ENCODE data around the gene ORAI2. TPM values are rescaled to one million over a fixed set of nuclear protein-coding genes. Genes with fewer than 3 reads are reported as not detected.
A peak's percentile ranks its signal among the peaks of the same experiment; 100 is the strongest.
"Not testable (repeated sequence)": the region's sequence is repeated elsewhere in the genome, so short reads cannot be mapped to it uniquely, and the experiment has no call there.

Gene ORAI2
- total and polyA plus RNA-seq, 3 experiments from 2014 or later: 47.7 to 68.9 (median 66.9) TPM

GRCh38 chr7:102395873-102396709 lies 37.3 kb upstream of the ORAI2 start, which contains the start of gene PRKRIP1:
TSS of gene PRKRIP1 (plus strand) at chr7:102396363. CDS start at chr7:102396412, 49 bp downstream.
- Mint-ChIP-seq H3K27me3 (no peaks in the 10 kb centered on the region), H3K36me3 (peaks cover 0 to 52% (median 11%) of the 10 kb centered on the region in 3 donors), H3K4me1 (peaks cover 19 to 29% (median 25%) of the 10 kb centered on the region in 3 donors), H3K9me3 (no peaks in the 10 kb centered on the region), H3K27ac (peak within 1 kb of the TSS; percentile 91 to 99 (median 98)), H3K4me3 (peak within 1 kb of the TSS; percentile 87 to 98 (median 97))
- Histone ChIP-seq H3K9me3 (ENCODE audit: low read length) (no peaks in the 10 kb centered on the region), H3K27ac (ENCODE audit: low read depth, low read length) (peak within 1 kb of the TSS; percentile 81), H3K36me3 (ENCODE audit: insufficient read depth, low read length) (peaks cover 10% of the 10 kb centered on the region), H3K4me3 (ENCODE audit: low read length) (peak within 1 kb of the TSS; percentile 95), H3K4me1 (ENCODE audit: insufficient read depth, low read length) (peaks cover 16% of the 10 kb centered on the region), H3K27me3 (ENCODE audit: insufficient read depth, low read length, poor library complexity, severe bottlenecking) (no peaks in the 10 kb centered on the region)
- DNase-seq: peak; percentile 79 to 93 (median 87)
- ChIA-PET POLR2A (interaction anchor here (0.7 to 2.0 kb wide), 5 partner anchors 9 to 68 kb away, joined by 3 to 5 read pairs (median 3); no protein-coding TSS in a partner anchor), CTCF (interaction anchor here (1.8 to 2.0 kb wide), 3 partner anchors 9 to 55 kb away, joined by 6 to 11 read pairs (median 10); no protein-coding TSS in a partner anchor)

- Mint-ChIP-seq H3K27ac (peak overlapping the region; percentile 91 to 99 (median 98)), H3K36me3 (peaks cover 0 to 56% (median 11%) of the 10 kb centered on the region in 3 donors), H3K4me3 (peak overlapping the region; percentile 87 to 98 (median 97)), H3K4me1 (peaks cover 19 to 29% (median 25%) of the 10 kb centered on the region in 3 donors), H3K27me3 (no peaks in the 10 kb centered on the region), H3K9me3 (no peaks in the 10 kb centered on the region)
- Histone ChIP-seq H3K27ac (ENCODE audit: low read depth, low read length) (peak overlapping the region; percentile 81), H3K4me3 (ENCODE audit: low read length) (peak overlapping the region; percentile 95), H3K36me3 (ENCODE audit: insufficient read depth, low read length) (peaks cover 10% of the 10 kb centered on the region), H3K27me3 (ENCODE audit: insufficient read depth, low read length, poor library complexity, severe bottlenecking) (no peaks in the 10 kb centered on the region), H3K9me3 (ENCODE audit: low read length) (no peaks in the 10 kb centered on the region), H3K4me1 (ENCODE audit: insufficient read depth, low read length) (peaks cover 16% of the 10 kb centered on the region)
- DNase-seq: no peak
- POLR2A ChIA-PET: interaction anchor here (1.0 to 2.0 kb wide), 2 partner anchors 19 to 67 kb away, joined by 3 to 5 read pairs; no protein-coding TSS in a partner anchor
- CTCF ChIA-PET: interaction anchor here (1.8 to 2.0 kb wide), 3 partner anchors 9 to 54 kb away, joined by 6 to 11 read pairs (median 10); no protein-coding TSS in a partner anchor
Observed at GRCh38 chr7:102396710-102397019, 36.7 kb upstream of the ORAI2 start.

- Histone ChIP-seq H3K4me3 (ENCODE audit: low read length) (no peak overlapping the region), H3K36me3 (ENCODE audit: insufficient read depth, low read length) (peaks cover 15% of the 10 kb centered on the region), H3K9me3 (ENCODE audit: low read length) (no peaks in the 10 kb centered on the region), H3K4me1 (ENCODE audit: insufficient read depth, low read length) (peaks cover 16% of the 10 kb centered on the region), H3K27me3 (ENCODE audit: insufficient read depth, low read length, poor library complexity, severe bottlenecking) (no peaks in the 10 kb centered on the region), H3K27ac (ENCODE audit: low read depth, low read length) (no peak overlapping the region)
- no peaks in the 10 kb centered on the region for H3K27me3 Mint-ChIP-seq
- CTCF ChIA-PET: interaction anchor here (0.8 kb wide), 1 partner anchor 35 kb away, joined by 3 read pairs; the partner anchor contains the start of gene ORAI2
- peaks cover 19 to 29% (median 25%) of the 10 kb centered on the region in 3 donors for H3K4me1 Mint-ChIP-seq
- H3K9me3 Mint-ChIP-seq: no peaks in the 10 kb centered on the region
- peak overlapping the region in 2 of 7 donors; percentile 18 to 27 for H3K4me3 Mint-ChIP-seq
- H3K36me3 Mint-ChIP-seq: peaks cover 0 to 66% (median 20%) of the 10 kb centered on the region in 3 donors
- POLR2A ChIA-PET: no interaction called here
- no peak for DNase-seq
- no peak overlapping the region for H3K27ac Mint-ChIP-seq
Observed at GRCh38 chr7:102398543-102398942, 34.8 kb upstream of the ORAI2 start.

GRCh38 chr7:102400360-102400759 lies 33.0 kb upstream of the ORAI2 start:
- H3K27me3 ChIP-seq (ENCODE audit: insufficient read depth, low read length, poor library complexity, severe bottlenecking): no peaks in the 10 kb centered on the region
- Mint-ChIP-seq H3K27me3 (no peaks in the 10 kb centered on the region), H3K4me1 (peaks cover 25 to 39% (median 34%) of the 10 kb centered on the region in 3 donors), H3K27ac (peak overlapping the region in 1 of 8 donors; percentile 83), H3K36me3 (peaks cover 0 to 79% (median 20%) of the 10 kb centered on the region in 3 donors), H3K9me3 (no peaks in the 10 kb centered on the region), H3K4me3 (no peak overlapping the region)
- peaks cover 25% of the 10 kb centered on the region for H3K4me1 ChIP-seq (ENCODE audit: insufficient read depth, low read length)
- ChIA-PET POLR2A (no interaction called here), CTCF (interaction anchor here (1.2 kb wide), 1 partner anchor 15 kb away, joined by 3 read pairs; no protein-coding TSS in a partner anchor)
- H3K9me3 ChIP-seq (ENCODE audit: low read length): no peaks in the 10 kb centered on the region
- peaks cover 32% of the 10 kb centered on the region for H3K36me3 ChIP-seq (ENCODE audit: insufficient read depth, low read length)
- no peak overlapping the region for H3K4me3 ChIP-seq (ENCODE audit: low read length)
- DNase-seq: no peak
- H3K27ac ChIP-seq (ENCODE audit: low read depth, low read length): no peak overlapping the region

GRCh38 chr7:102403563-102403962 lies 29.8 kb upstream of the ORAI2 start:
- DNase-seq: no peak
- Histone ChIP-seq H3K27ac (ENCODE audit: low read depth, low read length) (no peak overlapping the region), H3K4me1 (ENCODE audit: insufficient read depth, low read length) (peaks cover 10% of the 10 kb centered on the region), H3K27me3 (ENCODE audit: insufficient read depth, low read length, poor library complexity, severe bottlenecking) (no peaks in the 10 kb centered on the region), H3K9me3 (ENCODE audit: low read length) (no peaks in the 10 kb centered on the region), H3K4me3 (ENCODE audit: low read length) (no peak overlapping the region), H3K36me3 (ENCODE audit: insufficient read depth, low read length) (peaks cover 55% of the 10 kb centered on the region)
- no peaks in the 10 kb centered on the region for H3K27me3 Mint-ChIP-seq
- peak overlapping the region in 2 of 8 donors; percentile 65 to 98 for H3K27ac Mint-ChIP-seq
- POLR2A ChIA-PET: no interaction called here
- no peaks in the 10 kb centered on the region for H3K9me3 Mint-ChIP-seq
- peaks cover 6 to 11% (median 9%) of the 10 kb centered on the region in 3 donors for H3K4me1 Mint-ChIP-seq
- CTCF ChIA-PET: interaction anchor here (1.6 to 3.1 kb wide), 5 partner anchors 12 to 64 kb away, joined by 6 to 19 read pairs (median 14); partner anchors contain the start of gene ORAI2
- H3K4me3 Mint-ChIP-seq: no peak overlapping the region
- peaks cover 8 to 94% (median 33%) of the 10 kb centered on the region in 3 donors for H3K36me3 Mint-ChIP-seq

- Histone ChIP-seq H3K27ac (ENCODE audit: low read depth, low read length) (no peak overlapping the region), H3K36me3 (ENCODE audit: insufficient read depth, low read length) (peaks cover 48% of the 10 kb centered on the region), H3K9me3 (ENCODE audit: low read length) (no peaks in the 10 kb centered on the region), H3K27me3 (ENCODE audit: insufficient read depth, low read length, poor library complexity, severe bottlenecking) (no peaks in the 10 kb centered on the region), H3K4me3 (ENCODE audit: low read length) (no peak overlapping the region), H3K4me1 (ENCODE audit: insufficient read depth, low read length) (peaks cover 10% of the 10 kb centered on the region)
- DNase-seq: peak; percentile 32 to 70 (median 67)
- H3K27me3 Mint-ChIP-seq: no peaks in the 10 kb centered on the region
- H3K9me3 Mint-ChIP-seq: no peaks in the 10 kb centered on the region
- peak overlapping the region in 6 of 8 donors; percentile 35 to 98 (median 60) for H3K27ac Mint-ChIP-seq
- CTCF ChIA-PET: interaction anchor here (0.6 to 3.1 kb wide), 18 partner anchors 8 to 63 kb away, joined by 3 to 19 read pairs (median 6); partner anchors contain the start of genes ORAI2 and PRKRIP1
- H3K4me3 Mint-ChIP-seq: peak overlapping the region in 1 of 7 donors; percentile 47
- peaks cover 6 to 11% (median 9%) of the 10 kb centered on the region in 3 donors for H3K4me1 Mint-ChIP-seq
- peaks cover 11 to 92% (median 34%) of the 10 kb centered on the region in 3 donors for H3K36me3 Mint-ChIP-seq
- POLR2A ChIA-PET: interaction anchor here (0.5 to 1.1 kb wide), 3 partner anchors 8 to 21 kb away, joined by 3 to 5 read pairs (median 4); partner anchors contain the start of gene PRKRIP1
Observed at GRCh38 chr7:102404005-102404861, 29.1 kb upstream of the ORAI2 start.

- H3K27me3 Mint-ChIP-seq; H3K4me3 Mint-ChIP-seq; H3K9me3 ChIP-seq (ENCODE audit: low read length); H3K4me3 ChIP-seq (ENCODE audit: low read length); H3K27me3 ChIP-seq (ENCODE audit: insufficient read depth, low read length, poor library complexity, severe bottlenecking); H3K9me3 Mint-ChIP-seq; DNase-seq; H3K27ac ChIP-seq (ENCODE audit: low read depth, low read length): not testable (repeated sequence)
- Mint-ChIP-seq H3K27ac (peak overlapping the region in 4 of 8 donors; percentile 51 to 98 (median 60)), H3K36me3 (peaks cover 17 to 93% (median 34%) of the 10 kb centered on the region in 3 donors), H3K4me1 (peaks cover 6 to 11% (median 9%) of the 10 kb centered on the region in 3 donors)
- Histone ChIP-seq H3K4me1 (ENCODE audit: insufficient read depth, low read length) (peaks cover 10% of the 10 kb centered on the region), H3K36me3 (ENCODE audit: insufficient read depth, low read length) (peaks cover 45% of the 10 kb centered on the region)
- ChIA-PET POLR2A (interaction anchor here (0.5 to 1.1 kb wide), 3 partner anchors 9 to 21 kb away, joined by 3 to 5 read pairs (median 4); partner anchors contain the start of gene PRKRIP1), CTCF (interaction anchor here (0.8 to 3.1 kb wide), 17 partner anchors 8 to 63 kb away, joined by 3 to 19 read pairs (median 6); partner anchors contain the start of genes ORAI2 and PRKRIP1)
Observed at GRCh38 chr7:102404862-102405188, 28.6 kb upstream of the ORAI2 start.

Measured in CD8-positive, alpha-beta memory T cell (primary cell).